ENCODE data around the gene GSK3B.

The GSK3B gene

GRCh38 chr3:119862616-119863015, 231.6 kb downstream of the GSK3B start:
- no peak overlapping the region for H3K4me3 ChIP-seq (ENCODE audit: low read depth, low read length)
- TF ChIP-seq, protein P1, sequence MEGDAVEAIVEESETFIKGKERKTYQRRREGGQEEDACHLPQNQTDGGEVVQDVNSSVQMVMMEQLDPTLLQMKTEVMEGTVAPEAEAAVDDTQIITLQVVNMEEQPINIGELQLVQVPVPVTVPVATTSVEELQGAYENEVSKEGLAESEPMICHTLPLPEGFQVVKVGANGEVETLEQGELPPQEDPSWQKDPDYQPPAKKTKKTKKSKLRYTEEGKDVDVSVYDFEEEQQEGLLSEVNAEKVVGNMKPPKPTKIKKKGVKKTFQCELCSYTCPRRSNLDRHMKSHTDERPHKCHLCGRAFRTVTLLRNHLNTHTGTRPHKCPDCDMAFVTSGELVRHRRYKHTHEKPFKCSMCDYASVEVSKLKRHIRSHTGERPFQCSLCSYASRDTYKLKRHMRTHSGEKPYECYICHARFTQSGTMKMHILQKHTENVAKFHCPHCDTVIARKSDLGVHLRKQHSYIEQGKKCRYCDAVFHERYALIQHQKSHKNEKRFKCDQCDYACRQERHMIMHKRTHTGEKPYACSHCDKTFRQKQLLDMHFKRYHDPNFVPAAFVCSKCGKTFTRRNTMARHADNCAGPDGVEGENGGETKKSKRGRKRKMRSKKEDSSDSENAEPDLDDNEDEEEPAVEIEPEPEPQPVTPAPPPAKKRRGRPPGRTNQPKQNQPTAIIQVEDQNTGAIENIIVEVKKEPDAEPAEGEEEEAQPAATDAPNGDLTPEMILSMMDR (IDR thresholded peaks at IDR 0.05; ENCODE audit: low read depth, low read length): no peak

- H3K4me3 ChIP-seq (ENCODE audit: low read depth, low read length): no peak overlapping the region
These were observed 232.6 kb downstream of the GSK3B start for GRCh38 chr3:119861681-119862080.

GRCh38 chr3:119859728-119860127, 234.5 kb downstream of the GSK3B start:
- no peak overlapping the region for H3K4me3 ChIP-seq (ENCODE audit: low read depth, low read length)
- TF ChIP-seq, protein P1 (IDR thresholded peaks at IDR 0.05; ENCODE audit: low read depth, low read length): no peak

More at GRCh38 chr3:119861681-119862080, 232.6 kb downstream of the GSK3B start:
- TF ChIP-seq, protein P1 (IDR thresholded peaks at IDR 0.05; ENCODE audit: low read depth, low read length): no peak

DNA sequence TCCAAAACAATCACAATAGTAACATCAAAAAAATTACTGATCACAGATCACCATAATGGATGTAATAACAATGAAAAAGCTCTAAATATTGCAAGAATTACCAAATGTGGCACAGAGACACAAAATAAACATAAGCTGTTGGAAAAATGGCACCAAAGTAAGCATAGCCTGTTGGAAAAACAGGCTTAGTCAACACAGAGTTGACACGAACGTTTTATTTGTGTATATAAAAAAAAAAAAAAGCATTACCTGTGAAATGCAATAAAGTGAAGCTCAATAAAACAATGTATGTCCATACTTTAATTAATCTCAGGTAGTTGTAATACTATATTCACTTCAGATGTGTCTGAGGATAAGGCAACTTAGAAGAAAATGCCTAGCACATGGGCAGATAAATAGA, 235.3 kb downstream of the GSK3B start:
- TF ChIP-seq, protein P1 (IDR thresholded peaks at IDR 0.05; ENCODE audit: low read depth, low read length): no peak
- no peak overlapping the region for H3K4me3 ChIP-seq (ENCODE audit: low read depth, low read length)

GRCh38 chr3:119856695-119857094, 237.6 kb downstream of the GSK3B start:
- no peak overlapping the region for H3K4me3 ChIP-seq (ENCODE audit: low read depth, low read length)
- TF ChIP-seq, protein P1 (IDR thresholded peaks at IDR 0.05; ENCODE audit: low read depth, low read length): no peak

- TF ChIP-seq, protein P1 (IDR thresholded peaks at IDR 0.05; ENCODE audit: low read depth, low read length): no peak
- H3K4me3 ChIP-seq (ENCODE audit: low read depth, low read length): no peak overlapping the region
These were observed 245.1 kb downstream of the GSK3B start for GRCh38 chr3:119849126-119849525.

DNA sequence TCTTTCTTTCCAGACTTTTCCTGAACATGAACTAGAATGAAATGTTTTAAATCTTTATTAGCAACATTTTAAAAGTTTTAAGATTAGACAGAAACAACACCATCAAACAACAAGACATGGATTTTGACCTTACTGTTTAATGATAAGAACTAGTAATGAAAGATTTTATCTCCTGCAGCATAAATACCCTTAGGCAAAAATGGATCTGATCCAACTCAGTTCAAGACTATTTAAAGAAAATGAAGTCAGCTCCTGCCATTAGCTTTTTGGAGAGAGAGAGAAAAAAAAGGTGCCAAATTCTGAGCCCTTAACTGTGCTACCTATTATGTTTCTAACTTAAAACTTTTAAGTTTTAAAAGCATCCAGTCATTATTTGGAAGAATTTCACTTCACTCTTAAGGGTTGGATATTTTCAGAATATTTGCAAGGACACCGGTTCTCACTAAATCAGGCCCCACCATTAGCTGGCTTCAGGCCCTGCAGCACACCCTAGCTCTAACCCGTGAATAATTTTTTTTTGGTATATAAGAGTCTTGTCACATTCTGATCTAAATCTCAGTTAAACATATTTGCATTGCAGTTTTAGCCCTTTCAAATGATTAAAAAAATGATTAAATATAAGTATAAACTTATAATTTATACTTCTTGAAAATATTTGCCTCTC, 252.3 kb downstream of the GSK3B start:
- no peak overlapping the region for H3K4me3 ChIP-seq (ENCODE audit: low read depth, low read length)
- TF ChIP-seq, protein P1 (IDR thresholded peaks at IDR 0.05; ENCODE audit: low read depth, low read length): no peak

Data from WI38 (cell line).